ENCODE data around the gene COQ10B.

GRCh38 chr2:197472166-197472565 is 18.8 kb downstream of the COQ10B start:
- TF ChIP-seq, protein P1, sequence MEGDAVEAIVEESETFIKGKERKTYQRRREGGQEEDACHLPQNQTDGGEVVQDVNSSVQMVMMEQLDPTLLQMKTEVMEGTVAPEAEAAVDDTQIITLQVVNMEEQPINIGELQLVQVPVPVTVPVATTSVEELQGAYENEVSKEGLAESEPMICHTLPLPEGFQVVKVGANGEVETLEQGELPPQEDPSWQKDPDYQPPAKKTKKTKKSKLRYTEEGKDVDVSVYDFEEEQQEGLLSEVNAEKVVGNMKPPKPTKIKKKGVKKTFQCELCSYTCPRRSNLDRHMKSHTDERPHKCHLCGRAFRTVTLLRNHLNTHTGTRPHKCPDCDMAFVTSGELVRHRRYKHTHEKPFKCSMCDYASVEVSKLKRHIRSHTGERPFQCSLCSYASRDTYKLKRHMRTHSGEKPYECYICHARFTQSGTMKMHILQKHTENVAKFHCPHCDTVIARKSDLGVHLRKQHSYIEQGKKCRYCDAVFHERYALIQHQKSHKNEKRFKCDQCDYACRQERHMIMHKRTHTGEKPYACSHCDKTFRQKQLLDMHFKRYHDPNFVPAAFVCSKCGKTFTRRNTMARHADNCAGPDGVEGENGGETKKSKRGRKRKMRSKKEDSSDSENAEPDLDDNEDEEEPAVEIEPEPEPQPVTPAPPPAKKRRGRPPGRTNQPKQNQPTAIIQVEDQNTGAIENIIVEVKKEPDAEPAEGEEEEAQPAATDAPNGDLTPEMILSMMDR (IDR thresholded peaks at IDR 0.05) = no peak
- no peak for TF ChIP-seq POLR2A (IDR thresholded peaks at IDR 0.05)
